Stimulated activated CD8-positive, alpha-beta memory T cell treated with anti-CD3 and anti-CD28 coated beads, Interleukin-4, amount 100 ng/mL, for 1 hour (primary cell): ENCODE measurements around the gene TMEM181.

ENCODE experiments used
- DNase-seq, 2 donors: peaks; one replicate each; pipeline ENCODE4 v3.0.0-alpha.2; 2020; ENCODE audit warnings: low read depth in 2 of 2, low spot score in 1 of 2

The TMEM181 gene

GRCh38 chr6:158680481-158680880, 120.6 kb downstream of the TMEM181 start:
- no peak for DNase-seq

- DNase-seq, result no peak
Measured at GRCh38 chr6:158684311-158684710, 124.4 kb downstream of the TMEM181 start.

- no peak for DNase-seq
Measured at GRCh38 chr6:158684745-158685324, 124.9 kb downstream of the TMEM181 start.
